Measurements from ENCODE around the gene NTM.

GRCh38 chr11:131999955-132000354 lies 629.5 kb downstream of the NTM start:
- TF ChIP-seq CTCF (conservative IDR thresholded peaks at IDR 0.05) (no peak), ZFX (IDR thresholded peaks at IDR 0.05) (no peak)

Measured in C4-2B (cell line).